Superior temporal gyrus (tissue), 1 donor: ENCODE results near the gene ACVR1.

Experiments
- DNase-seq: peaks from one replicate; pipeline ENCODE4 v3.0.0-alpha.2; 2016; ENCODE audit errors: extremely low spot score

Gene ACVR1

DNA sequence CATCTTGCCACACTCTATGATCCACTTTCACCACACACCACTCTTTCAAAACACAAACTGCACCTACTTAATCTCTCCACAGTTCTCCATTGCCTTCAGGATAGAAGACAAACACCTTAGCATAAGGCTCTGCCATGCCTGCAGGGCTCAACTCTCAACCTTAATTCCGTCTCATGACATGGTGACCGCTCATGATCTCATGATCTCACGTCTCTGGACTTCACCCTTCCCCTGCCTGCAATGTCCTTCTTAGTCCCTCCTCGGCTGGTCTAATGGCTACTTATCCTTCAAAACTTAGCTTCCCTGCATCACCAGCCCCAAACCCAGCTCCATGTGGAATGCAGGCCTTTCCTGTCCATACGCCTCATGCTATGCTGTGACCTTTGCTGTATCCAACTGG lies 85.3 kb downstream of the ACVR1 start:
- DNase-seq: no peak

DNA sequence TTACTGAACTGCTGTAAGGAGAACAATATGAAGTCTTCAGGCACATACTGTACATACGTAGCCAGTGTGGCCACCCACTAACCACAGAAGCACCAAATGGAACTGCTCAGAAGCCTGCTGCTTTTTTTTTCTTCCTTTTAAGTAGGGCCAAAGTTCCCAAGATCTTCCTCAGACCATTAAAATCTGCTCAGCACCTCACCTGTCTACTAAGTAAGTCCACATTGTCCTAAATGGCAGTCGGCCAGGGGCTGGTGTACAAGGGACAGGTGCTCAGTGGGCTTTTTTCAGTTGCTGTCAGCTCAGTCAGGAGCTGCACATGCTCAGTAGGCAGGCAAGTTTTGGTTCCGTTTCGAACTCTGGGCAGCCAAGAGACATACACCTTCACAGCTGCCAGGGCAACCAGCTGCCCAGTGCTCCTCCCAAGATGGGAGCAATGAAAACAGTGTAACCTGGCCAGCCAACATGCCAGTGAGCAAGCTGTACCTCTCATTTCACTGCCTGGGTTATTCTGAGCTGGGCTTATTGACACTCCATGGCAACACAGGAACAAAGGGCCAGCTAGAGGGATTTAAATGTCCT lies 86.1 kb downstream of the ACVR1 start:
- DNase-seq: no peak

- DNase-seq: no peak
Observed at GRCh38 chr2:157789256-157789655, 86.9 kb downstream of the ACVR1 start.

DNA sequence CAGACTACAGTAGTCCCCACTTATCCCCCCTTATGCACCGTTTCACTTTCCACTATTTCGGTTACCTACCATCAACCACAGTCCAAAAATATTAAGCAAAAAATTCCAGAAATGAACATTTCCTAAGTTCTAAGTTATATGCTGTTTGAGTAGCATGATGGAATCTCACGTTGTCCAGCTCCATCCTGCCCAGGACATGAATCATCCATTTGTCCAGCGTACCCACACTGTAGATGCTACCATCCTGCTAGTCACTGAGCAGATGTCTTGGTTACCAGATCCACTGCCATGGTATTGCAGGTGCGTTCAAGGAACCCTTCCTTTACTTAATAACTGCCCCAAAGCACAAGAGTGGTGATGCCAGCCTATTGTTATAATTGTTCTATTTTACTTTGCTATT lies 87.9 kb downstream of the ACVR1 start:
- DNase-seq: no peak

DNA sequence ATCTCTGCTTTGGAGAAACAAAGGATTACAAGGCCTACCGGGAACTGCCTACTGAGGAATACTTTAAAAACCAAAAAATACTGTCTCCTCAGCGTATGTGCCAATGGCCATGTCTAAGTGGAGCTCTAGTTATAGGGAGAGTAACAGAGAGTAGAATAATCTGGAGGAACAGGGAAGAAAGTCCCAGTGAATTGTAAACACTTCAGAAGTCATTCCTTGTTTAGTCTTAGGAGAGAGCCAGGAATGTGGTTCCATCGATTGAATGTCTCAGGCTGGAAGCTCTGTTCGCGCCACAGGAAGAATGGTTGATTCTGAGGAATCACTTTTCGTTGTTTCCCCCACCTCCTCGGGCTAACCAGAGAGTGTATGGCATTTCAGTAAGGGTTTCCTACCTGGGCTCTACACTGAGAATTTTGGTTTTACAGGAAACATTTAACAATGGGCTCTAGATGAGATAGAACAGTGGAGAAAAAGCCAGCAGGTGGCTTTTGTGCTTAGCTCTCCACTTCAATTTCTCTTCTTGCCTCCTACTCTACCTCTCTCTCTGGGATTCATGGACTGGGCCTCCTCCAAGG lies 88.7 kb downstream of the ACVR1 start:
- no peak for DNase-seq

GRCh38 chr2:157786663-157787363 lies 89.3 kb downstream of the ACVR1 start:
- DNase-seq: no peak

GRCh38 chr2:157785866-157786662 lies 90.1 kb downstream of the ACVR1 start:
- DNase-seq: no peak

DNA sequence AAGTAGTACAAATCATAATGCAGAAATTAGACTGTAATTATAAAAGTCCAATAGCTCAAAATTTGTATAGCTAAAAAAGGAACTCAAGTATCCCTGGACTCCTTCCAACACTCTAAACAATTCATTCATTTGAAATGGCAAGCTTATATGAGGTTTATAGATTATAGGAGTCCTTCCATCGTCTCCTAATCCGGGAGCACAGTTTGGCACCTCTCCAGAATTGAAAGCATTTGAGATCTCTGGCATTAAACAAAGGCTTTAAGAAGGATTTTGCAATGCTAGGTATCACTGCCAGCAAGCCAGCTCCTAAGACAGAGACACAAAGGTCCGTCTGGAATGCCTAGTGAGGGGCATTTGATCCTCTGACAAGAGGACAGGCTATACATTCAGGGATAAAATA lies 90.9 kb downstream of the ACVR1 start:
- DNase-seq: no peak

DNA sequence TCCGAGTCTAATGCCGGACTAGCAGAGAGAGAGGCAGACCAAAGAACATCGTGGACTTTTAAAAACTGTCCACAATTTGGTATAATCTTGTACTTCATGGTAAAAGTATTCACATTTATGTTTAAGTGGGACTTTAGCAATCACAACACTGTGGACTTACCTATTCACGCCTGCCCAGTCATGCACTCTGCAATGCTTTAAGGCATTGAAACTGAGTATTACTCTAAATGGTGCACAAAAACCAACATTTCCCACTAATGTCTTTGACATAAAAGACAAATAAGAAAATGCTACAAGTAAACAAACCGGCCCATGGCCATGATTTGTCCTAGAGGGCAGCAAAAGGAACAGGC lies 91.3 kb downstream of the ACVR1 start:
- no peak for DNase-seq

- no peak for DNase-seq
Observed at GRCh38 chr2:157784169-157784822, 91.8 kb downstream of the ACVR1 start.

GRCh38 chr2:157783245-157783644 lies 92.9 kb downstream of the ACVR1 start:
- no peak for DNase-seq

GRCh38 chr2:157782057-157782845 lies 93.9 kb downstream of the ACVR1 start:
- no peak for DNase-seq

- no peak for DNase-seq
Observed at GRCh38 chr2:157780211-157780610, 95.9 kb downstream of the ACVR1 start.

DNA sequence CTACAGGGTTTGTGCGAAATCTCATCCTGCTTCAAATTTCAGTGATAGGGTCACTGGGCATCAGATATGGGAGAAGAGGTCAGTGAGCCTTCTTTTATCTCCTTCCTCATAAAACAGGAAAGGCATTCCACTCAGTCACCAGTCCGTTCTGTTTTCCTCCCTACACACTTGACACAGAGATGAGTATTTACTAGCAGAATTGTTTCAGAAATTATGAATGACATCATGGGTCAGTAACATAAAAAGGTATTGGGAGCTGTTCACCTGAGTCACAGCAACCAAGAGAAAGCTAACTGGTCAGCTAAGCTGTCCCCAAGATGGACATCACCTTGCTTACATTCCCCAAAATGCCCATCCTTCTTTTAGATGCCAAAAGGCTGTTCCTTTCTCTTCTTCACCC lies 96.3 kb downstream of the ACVR1 start:
- no peak for DNase-seq

GRCh38 chr2:157777427-157777826 lies 98.7 kb downstream of the ACVR1 start:
- DNase-seq: peak; percentile 83

- no peak for DNase-seq
Observed at GRCh38 chr2:157771234-157771633, 104.9 kb downstream of the ACVR1 start.

DNA sequence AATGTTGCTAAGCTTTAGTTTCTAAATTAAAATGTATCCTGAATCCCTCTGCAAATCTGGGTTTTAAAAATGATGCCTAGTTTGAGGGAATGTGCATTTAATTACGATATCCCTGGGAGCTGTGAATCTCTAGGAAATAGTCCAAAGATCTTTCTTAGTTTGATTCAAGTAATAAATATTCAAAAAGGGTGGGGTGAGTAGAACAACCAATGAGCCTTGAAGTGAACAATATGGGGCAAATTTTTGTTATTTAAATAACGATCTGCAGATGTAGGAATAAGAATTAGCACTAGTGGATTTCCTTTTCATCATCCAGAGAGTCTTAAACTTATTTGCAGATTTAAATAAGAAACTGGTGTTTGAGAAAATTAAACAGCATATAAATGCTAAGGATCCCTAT lies 106.3 kb downstream of the ACVR1 start:
- DNase-seq: no peak

GRCh38 chr2:157764386-157764785 lies 111.7 kb downstream of the ACVR1 start:
- DNase-seq: no peak

- no peak for DNase-seq
Observed at GRCh38 chr2:157761520-157761919, 114.6 kb downstream of the ACVR1 start.

DNA sequence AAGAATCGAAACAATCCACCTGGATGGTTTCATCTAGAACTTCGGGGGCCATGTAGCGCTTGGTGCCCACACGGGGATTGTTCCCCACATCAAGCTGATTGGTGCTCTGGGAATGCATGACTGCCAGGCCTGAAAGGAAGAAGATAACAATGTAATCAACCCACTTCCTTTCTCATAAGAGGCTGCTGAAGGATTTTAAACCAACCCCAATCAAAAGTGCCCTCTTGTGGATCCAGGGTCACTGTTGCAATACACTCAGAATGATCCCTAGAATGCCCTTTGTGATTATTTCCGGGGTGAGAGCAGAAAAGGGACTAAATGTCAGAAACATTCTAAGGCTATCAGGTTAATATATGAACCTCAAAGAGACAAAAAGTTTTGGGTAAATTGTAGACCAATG lies 115.2 kb downstream of the ACVR1 start:
- DNase-seq: peak; percentile 4

DNA sequence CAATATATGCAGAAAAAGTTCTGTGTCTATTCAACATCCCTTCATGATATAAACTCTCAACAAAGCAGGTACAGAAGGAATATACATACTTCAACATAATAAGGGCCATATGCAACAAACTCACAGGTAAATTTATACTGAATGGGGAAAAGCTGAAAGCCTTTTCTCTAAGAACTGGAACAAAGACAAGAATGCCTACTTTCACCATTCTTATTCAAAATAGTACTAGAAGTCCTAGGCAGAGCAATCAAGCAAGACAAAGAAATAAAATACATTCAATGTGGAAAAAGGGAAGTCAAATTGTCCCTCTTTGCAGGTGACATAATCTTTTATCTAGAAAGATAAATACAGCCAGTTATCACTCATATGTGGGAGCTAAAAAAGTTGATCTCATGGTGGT lies 116.3 kb downstream of the ACVR1 start:
- no peak for DNase-seq
